Measurements from ENCODE around the gene RASAL2. TPM values are rescaled to one million over a fixed set of nuclear protein-coding genes. Genes with fewer than 3 reads are reported as not detected.

Gene RASAL2
- total RNA-seq, 1 donor from 2014 or later: 35.7 TPM

DNA sequence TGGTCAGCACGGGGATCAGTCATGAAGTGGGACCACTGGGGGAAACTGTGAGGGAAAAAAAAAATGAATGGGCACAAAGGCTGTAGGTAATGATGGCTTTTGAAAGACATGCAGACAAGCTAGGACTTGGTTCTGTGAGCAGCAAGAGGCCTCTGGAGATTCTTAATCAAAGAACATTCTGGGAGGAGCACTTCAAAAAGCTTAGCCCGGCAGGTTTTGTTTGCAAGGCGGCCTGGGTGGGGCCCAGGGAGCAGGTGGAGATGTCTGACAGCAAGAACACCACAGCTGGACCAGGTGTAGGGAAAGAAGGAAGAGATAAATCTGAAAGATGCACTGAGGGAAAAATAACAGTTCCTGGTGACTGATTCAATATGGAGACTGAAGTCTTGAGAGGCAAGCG, 425.0 kb downstream of the RASAL2 start:
- TF ChIP-seq, protein P1, sequence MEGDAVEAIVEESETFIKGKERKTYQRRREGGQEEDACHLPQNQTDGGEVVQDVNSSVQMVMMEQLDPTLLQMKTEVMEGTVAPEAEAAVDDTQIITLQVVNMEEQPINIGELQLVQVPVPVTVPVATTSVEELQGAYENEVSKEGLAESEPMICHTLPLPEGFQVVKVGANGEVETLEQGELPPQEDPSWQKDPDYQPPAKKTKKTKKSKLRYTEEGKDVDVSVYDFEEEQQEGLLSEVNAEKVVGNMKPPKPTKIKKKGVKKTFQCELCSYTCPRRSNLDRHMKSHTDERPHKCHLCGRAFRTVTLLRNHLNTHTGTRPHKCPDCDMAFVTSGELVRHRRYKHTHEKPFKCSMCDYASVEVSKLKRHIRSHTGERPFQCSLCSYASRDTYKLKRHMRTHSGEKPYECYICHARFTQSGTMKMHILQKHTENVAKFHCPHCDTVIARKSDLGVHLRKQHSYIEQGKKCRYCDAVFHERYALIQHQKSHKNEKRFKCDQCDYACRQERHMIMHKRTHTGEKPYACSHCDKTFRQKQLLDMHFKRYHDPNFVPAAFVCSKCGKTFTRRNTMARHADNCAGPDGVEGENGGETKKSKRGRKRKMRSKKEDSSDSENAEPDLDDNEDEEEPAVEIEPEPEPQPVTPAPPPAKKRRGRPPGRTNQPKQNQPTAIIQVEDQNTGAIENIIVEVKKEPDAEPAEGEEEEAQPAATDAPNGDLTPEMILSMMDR (IDR thresholded peaks at IDR 0.05; ENCODE audit: unreplicated experiment): no peak

DNA sequence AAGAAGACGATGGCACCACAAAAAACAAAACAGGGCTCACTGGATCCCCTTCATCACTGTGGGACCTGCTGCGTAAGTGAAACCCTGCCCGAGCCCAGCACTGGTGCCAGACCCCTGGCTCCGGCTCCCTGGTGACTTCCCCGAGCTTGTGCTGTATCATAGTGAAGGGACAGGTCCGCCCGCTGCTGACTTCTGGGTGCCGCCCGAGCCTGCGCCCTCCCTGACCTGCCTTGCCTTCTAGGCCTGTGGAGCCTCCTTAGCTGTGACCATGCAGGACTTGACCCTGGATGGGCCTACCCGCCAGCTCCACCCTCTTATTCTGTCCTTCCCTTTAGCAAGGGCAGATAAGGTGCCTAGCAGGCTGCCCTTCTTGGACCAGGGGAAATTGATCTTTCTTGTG, 426.9 kb downstream of the RASAL2 start:
- no peaks in the 10 kb centered on the region for H3K4me1 Mint-ChIP-seq
- TF ChIP-seq, protein P1 (IDR thresholded peaks at IDR 0.05; ENCODE audit: unreplicated experiment): no peak

More for the DNA sequence above, 425.0 kb downstream of the RASAL2 start:
- no peaks in the 10 kb centered on the region for H3K36me3 Mint-ChIP-seq
- H3K9me3 Mint-ChIP-seq: no peaks in the 10 kb centered on the region
- no peaks in the 10 kb centered on the region for H3K4me1 Mint-ChIP-seq
- DNase-seq (ENCODE audit: low spot score in 2 of 2, unreplicated experiment in 2 of 2): no peak
- no peak overlapping the region for H3K4me3 Mint-ChIP-seq
- no peak overlapping the region for H3K27ac Mint-ChIP-seq
- H3K27me3 Mint-ChIP-seq (ENCODE audit: low read depth): no peaks in the 10 kb centered on the region

DNA sequence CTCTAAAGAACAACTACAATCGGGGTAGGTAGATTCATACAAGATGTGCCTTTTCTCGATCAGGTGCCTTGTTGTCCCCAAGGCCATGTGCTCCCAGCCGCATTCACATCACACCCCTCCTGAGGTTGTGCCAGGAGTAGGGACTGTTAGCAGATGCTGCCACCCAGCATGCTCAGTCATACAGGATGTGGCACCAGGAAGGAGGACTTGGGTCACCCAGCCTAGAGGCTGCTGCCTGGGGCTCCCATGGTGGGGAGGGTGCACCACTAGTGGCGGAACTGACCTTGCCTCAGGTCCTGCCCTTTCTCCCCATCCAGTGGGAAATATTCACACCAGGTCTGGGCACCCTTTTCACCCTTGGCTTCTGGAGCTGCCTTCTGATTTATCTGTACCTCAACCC, 427.3 kb downstream of the RASAL2 start:
- H3K36me3 Mint-ChIP-seq: no peaks in the 10 kb centered on the region
- H3K9me3 Mint-ChIP-seq: peaks cover 8% of the 10 kb centered on the region
- H3K4me3 Mint-ChIP-seq: no peak overlapping the region
- no peak for DNase-seq (ENCODE audit: low spot score in 2 of 2, unreplicated experiment in 2 of 2)
- TF ChIP-seq, protein P1 (IDR thresholded peaks at IDR 0.05; ENCODE audit: unreplicated experiment): no peak
- no peak overlapping the region for H3K27ac Mint-ChIP-seq
- no peaks in the 10 kb centered on the region for H3K27me3 Mint-ChIP-seq (ENCODE audit: low read depth)
- no peaks in the 10 kb centered on the region for H3K4me1 Mint-ChIP-seq

More for the DNA sequence above, 426.9 kb downstream of the RASAL2 start:
- H3K36me3 Mint-ChIP-seq: no peaks in the 10 kb centered on the region
- no peaks in the 10 kb centered on the region for H3K27me3 Mint-ChIP-seq (ENCODE audit: low read depth)
- H3K9me3 Mint-ChIP-seq: peaks cover 8% of the 10 kb centered on the region
- H3K4me3 Mint-ChIP-seq: no peak overlapping the region
- no peak for DNase-seq (ENCODE audit: low spot score in 2 of 2, unreplicated experiment in 2 of 2)
- H3K27ac Mint-ChIP-seq: no peak overlapping the region

DNA sequence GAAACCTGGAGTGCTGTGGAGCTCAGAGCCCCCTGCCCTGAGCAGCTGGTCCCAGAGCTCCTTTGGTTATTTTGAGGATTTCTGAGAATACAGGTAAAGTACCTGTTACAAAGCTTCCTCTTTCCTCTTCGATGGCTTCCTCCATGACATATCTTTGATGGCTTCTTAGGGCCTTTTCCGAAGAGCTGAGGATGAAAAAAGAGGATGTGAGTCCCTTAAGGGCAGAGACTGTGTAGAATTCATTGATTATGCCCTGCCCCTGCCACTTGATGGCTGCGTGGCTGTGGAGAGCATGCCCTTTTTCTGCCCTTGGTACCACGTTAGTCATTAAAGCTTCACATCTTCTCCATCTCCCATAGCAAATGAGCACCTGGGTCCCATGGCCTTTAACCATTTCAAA, 433.2 kb downstream of the RASAL2 start:
- Mint-ChIP-seq H3K27me3 (ENCODE audit: low read depth) (no peaks in the 10 kb centered on the region), H3K9me3 (peaks cover 8% of the 10 kb centered on the region), H3K27ac (no peak overlapping the region), H3K36me3 (no peaks in the 10 kb centered on the region), H3K4me1 (peaks cover 16% of the 10 kb centered on the region), H3K4me3 (no peak overlapping the region)
- DNase-seq (ENCODE audit: low spot score in 2 of 2, unreplicated experiment in 2 of 2): no peak
- TF ChIP-seq, protein P1 (IDR thresholded peaks at IDR 0.05; ENCODE audit: unreplicated experiment): no peak

DNA sequence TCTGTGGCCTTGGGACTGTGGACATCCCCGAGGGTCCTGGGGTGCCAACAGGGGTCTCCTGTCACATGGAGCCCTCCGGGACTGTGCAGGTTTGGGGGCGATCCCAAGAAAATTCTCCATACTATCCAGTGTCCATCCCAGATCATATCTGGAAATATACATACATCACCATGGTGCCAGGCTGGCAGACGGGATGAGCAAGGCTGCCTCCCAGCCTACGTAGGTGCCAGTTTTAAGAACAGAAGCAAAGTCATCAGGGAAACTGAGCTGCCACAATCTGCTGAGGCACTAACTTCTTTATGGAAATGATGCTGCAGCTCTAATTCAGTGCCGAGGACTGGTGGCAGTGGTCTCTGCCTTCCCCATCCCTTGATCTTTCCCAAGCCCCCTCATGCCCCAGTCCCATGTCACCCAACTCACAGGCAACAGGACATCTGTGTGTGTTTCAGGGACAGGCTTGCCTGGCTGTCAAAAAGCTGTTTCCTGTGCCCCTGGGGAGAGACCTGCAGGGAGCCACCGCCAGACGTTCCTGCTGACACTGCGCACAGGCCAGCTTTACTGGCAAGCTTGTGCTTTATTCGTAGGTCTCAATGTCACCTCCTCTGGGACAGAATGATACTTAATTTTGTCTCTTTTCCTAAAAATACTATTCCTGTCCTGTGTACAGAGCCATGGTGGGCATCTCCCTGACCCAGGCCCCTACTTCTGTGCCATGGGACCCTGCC, 434.5 kb downstream of the RASAL2 start:
- H3K36me3 Mint-ChIP-seq: no peaks in the 10 kb centered on the region
- TF ChIP-seq, protein P1 (IDR thresholded peaks at IDR 0.05; ENCODE audit: unreplicated experiment): no peak
- H3K9me3 Mint-ChIP-seq: peaks cover 8% of the 10 kb centered on the region
- DNase-seq (ENCODE audit: low spot score in 2 of 2, unreplicated experiment in 2 of 2): no peak
- no peak overlapping the region for H3K4me3 Mint-ChIP-seq
- no peaks in the 10 kb centered on the region for H3K27me3 Mint-ChIP-seq (ENCODE audit: low read depth)
- H3K27ac Mint-ChIP-seq: no peak overlapping the region
- H3K4me1 Mint-ChIP-seq: peaks cover 19% of the 10 kb centered on the region

All from mesothelial cell of epicardium (in vitro differentiated cells).